GM12891 (cell line): ENCODE data around the gene GTF2H4.

ENCODE experiments used
- PAX5 ChIP-seq: IDR thresholded peaks from 2 replicates; pipeline ENCODE4 v1.6.1; 2011; ENCODE audit warnings: low read length, moderate library complexity, mild to moderate bottlenecking; ENCODE audit not compliant: insufficient read depth, severe bottlenecking
- POLR2A ChIP-seq: IDR thresholded peaks from 2 replicates; pipeline ENCODE4 v1.6.1; 2011; ENCODE audit warnings: low read depth, low read length, control low read depth
- POLR2AphosphoS5 ChIP-seq: IDR thresholded peaks from 2 replicates; pipeline ENCODE4 v1.6.1; 2011; ENCODE audit warnings: low read depth, low read length, control low read depth
- POU2F2 ChIP-seq: IDR thresholded peaks from 2 replicates; pipeline ENCODE4 v1.6.1; 2011; ENCODE audit warnings: low read depth, mild to moderate bottlenecking, control low read depth, low read length, moderate library complexity
- SPI1 ChIP-seq: IDR thresholded peaks from 2 replicates; pipeline ENCODE4 v1.6.1; 2011; ENCODE audit warnings: low read depth, low read length, control low read depth
- TAF1 ChIP-seq: IDR thresholded peaks from 2 replicates; pipeline ENCODE4 v1.6.1; 2011; ENCODE audit warnings: low read depth, low read length, control low read depth

- TF ChIP-seq SPI1: no peak
- TF ChIP-seq POLR2A: no peak
- no peak for TF ChIP-seq POLR2AphosphoS5
- no peak for TF ChIP-seq TAF1
- no peak for TF ChIP-seq PAX5
- TF ChIP-seq POU2F2: no peak
Observed at GRCh38 chr6:30882204-30882758, 25.7 kb upstream of the GTF2H4 start.
